SH-SY5Y (cell line): ENCODE measurements around the gene PLEK.

Experiments used
- GATA2 ChIP-seq: IDR thresholded peaks from 2 replicates; pipeline ENCODE4 v1.6.1; 2011; ENCODE audit warnings: mild to moderate bottlenecking, low read depth, low read length
- GATA3 ChIP-seq: IDR thresholded peaks from 2 replicates; pipeline ENCODE4 v1.6.1; 2011; ENCODE audit warnings: low read depth, mild to moderate bottlenecking, low read length, moderate library complexity

DNA sequence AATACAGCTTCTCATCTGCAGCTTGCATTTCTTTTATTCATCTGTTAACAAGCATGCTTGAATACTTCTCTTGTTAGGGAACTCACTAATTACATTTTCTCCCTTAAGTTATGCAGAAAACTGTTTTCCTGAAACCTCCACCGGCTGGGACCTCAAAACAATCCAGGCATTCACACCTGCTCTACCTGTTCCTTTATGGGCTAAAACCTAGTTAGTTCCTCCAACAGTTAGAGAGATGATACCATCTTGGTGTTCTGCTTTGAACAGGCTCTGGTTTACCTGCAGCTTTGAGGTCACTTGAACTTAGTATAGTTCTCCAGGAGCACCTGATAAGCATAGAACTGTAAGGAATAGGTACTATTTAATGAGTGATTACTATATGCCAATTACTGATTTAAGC, 6.1 kb downstream of the PLEK start:
- TF ChIP-seq GATA3 (no peak), GATA2 (no peak)
